ENCODE data around the gene PSME2.

PSME2 gene

GRCh38 chr14:24093901-24094840 is 52.2 kb downstream of the PSME2 start, which contains the start of gene PCK2:
Gene PCK2, plus strand, starts transcription at chr14:24094311. Its CDS starts 95 bp downstream, at chr14:24094406.
- DNase-seq (ENCODE audit: low spot score): peak; percentile 92

Data from activated CD4-positive, alpha-beta T cell treated with anti-CD3 and anti-CD28 coated beads, Interleukin-2, Interleukin-4, amounts not matched to agents 100 ng/mL and 50 ng/mL, durations not matched to agents 16 hours and 8 hours (primary cell).